Right ventricle myocardium superior (tissue), 1 donor: Measurements from ENCODE around the gene SF3A1. TPM values are rescaled to one million over a fixed set of nuclear protein-coding genes. Genes with fewer than 3 reads are reported as not detected.
A peak's percentile ranks its signal among the peaks of the same experiment; 100 is the strongest.

ENCODE experiments used
- ATAC-seq: fragments of 200-7000 bp; cut with Tn5 transposase; one replicate; pipeline ENCODE4 v1.9.1; 2020; ENCODE audit warnings: mild to moderate bottlenecking; ENCODE audit not compliant: poor library complexity
- DNase-seq: peaks from one replicate; pipeline ENCODE4 v3.0.0-alpha.2; 2020
- intact Hi-C: fragments of 100-400 bp; cut with DNase I; formaldehyde crosslinking; loops from one replicate; pipeline ENCODE4 v1.11.2; 2022
- total RNA-seq: library from RNA; stranded (reverse); fragmentation: NEBNext Ultra II Directional; extraction: Animal tissue kit (Norgen Biotek cat#: 25700); gene quantifications from one replicate; pipeline ENCODE4 v1.2.1, GENCODE V29; 2021
- donor health status: DM: no; HTN: yes; CAD: no; lungs with severe emphysema.

SF3A1 gene
- total RNA-seq, 1 donor from 2014 or later, result 87.7 TPM

- ATAC-seq, result no peak
- intact Hi-C loops, result no loop called here
These were observed 42.9 kb downstream of the SF3A1 start for GRCh38 chr22:30313527-30314363.

GRCh38 chr22:30312053-30312452 lies 44.6 kb downstream of the SF3A1 start:
- ATAC-seq (no peak), DNase-seq (no peak)
- intact Hi-C loops, result no loop called here

More at GRCh38 chr22:30313527-30314363, 42.9 kb downstream of the SF3A1 start:
- no peak for DNase-seq

- peak; percentile 86 for DNase-seq
- intact Hi-C loops, result no loop called here
- ATAC-seq, result peak; percentile 90
These were observed 45.6 kb downstream of the SF3A1 start for GRCh38 chr22:30310881-30311771.

GRCh38 chr22:30309951-30310741 lies 46.5 kb downstream of the SF3A1 start:
- peak; percentile 51 for DNase-seq
- intact Hi-C loops, result no loop called here
- peak; percentile 53 for ATAC-seq

- DNase-seq (peak; percentile 36), ATAC-seq (no peak)
- intact Hi-C loops, result no loop called here
These were observed 48.0 kb downstream of the SF3A1 start for GRCh38 chr22:30308518-30309230.

GRCh38 chr22:30308093-30308492 lies 48.6 kb downstream of the SF3A1 start:
- peak; percentile 29 for DNase-seq
- intact Hi-C loops, result no loop called here
- no peak for ATAC-seq

- intact Hi-C loops, result no loop called here
- ATAC-seq (no peak), DNase-seq (peak; percentile 30)
These were observed 49.6 kb downstream of the SF3A1 start for GRCh38 chr22:30307041-30307574.

- intact Hi-C loops, result no loop called here
- no peak for DNase-seq
- no peak for ATAC-seq
These were observed 50.1 kb downstream of the SF3A1 start for GRCh38 chr22:30306627-30307011.

- intact Hi-C loops, result no loop called here
- no peak for ATAC-seq
- DNase-seq, result no peak
These were observed 50.6 kb downstream of the SF3A1 start for GRCh38 chr22:30305906-30306626.

- intact Hi-C loops, result no loop called here
- DNase-seq, result peak; percentile 87
- ATAC-seq, result peak; percentile 78
These were observed 51.2 kb downstream of the SF3A1 start for GRCh38 chr22:30305519-30305905.

GRCh38 chr22:30304495-30305244 lies 52.0 kb downstream of the SF3A1 start:
- DNase-seq (peak; percentile 73), ATAC-seq (peak; percentile 14)
- intact Hi-C loops, result no loop called here

- intact Hi-C loops, result no loop called here
- DNase-seq (no peak), ATAC-seq (no peak)
These were observed 53.9 kb downstream of the SF3A1 start for GRCh38 chr22:30302810-30303138.

GRCh38 chr22:30301995-30302809 lies 54.5 kb downstream of the SF3A1 start:
- peak; percentile 36 for ATAC-seq
- intact Hi-C loops, result no loop called here

GRCh38 chr22:30299322-30299721 lies 57.4 kb downstream of the SF3A1 start:
- intact Hi-C loops, result no loop called here
- ATAC-seq (no peak), DNase-seq (peak; percentile 10)

More at GRCh38 chr22:30301995-30302809, 54.5 kb downstream of the SF3A1 start:
- DNase-seq, result peak; percentile 70

- ATAC-seq, result peak; percentile 45
- peak; percentile 38 for DNase-seq
- intact Hi-C loops, result no loop called here
These were observed 58.5 kb downstream of the SF3A1 start for GRCh38 chr22:30297991-30298701.
